CD8-positive, alpha-beta memory T cell (primary cell): Measurements from ENCODE around the gene NTNG1. TPM values are rescaled to one million over a fixed set of nuclear protein-coding genes. Genes with fewer than 3 reads are reported as not detected.

ENCODE experiments used
- CTCF ChIA-PET: fragments of 350-600 bp; sonication (Branson Sonifier 250); formaldehyde crosslinking; loops from one replicate; lab custom pipeline; 2021; ENCODE audit warnings: antibody characterized with exemption; lab: Charles Lee
- POLR2A ChIA-PET: fragments of 350-600 bp; sonication (Branson Sonifier 250); formaldehyde crosslinking; loops from one replicate; lab custom pipeline; 2021; ENCODE audit warnings: antibody characterized with exemption; lab: Charles Lee
- DNase-seq, 5 donors: peaks; one replicate each; pipeline versions ENCODE4 v3.0.0 to v3.0.0-alpha.2; 2020 to 2022; ENCODE audit warnings: mixed read lengths in 1 of 5
- H3K27ac ChIP-seq: one replicate; pipeline ENCODE4 v1.7.0; 2013; ENCODE audit warnings: low read depth, mild to moderate bottlenecking, low read length, moderate library complexity
- H3K27me3 ChIP-seq: 2 replicates; pipeline ENCODE4 v1.7.0; 2013; ENCODE audit warnings: low read length, mild to moderate bottlenecking; ENCODE audit not compliant: insufficient read depth, poor library complexity, severe bottlenecking
- H3K36me3 ChIP-seq: 2 replicates; pipeline ENCODE4 v1.7.0; 2013; ENCODE audit warnings: mild to moderate bottlenecking, low read length, moderate library complexity; ENCODE audit not compliant: insufficient read depth
- H3K4me1 ChIP-seq: 2 replicates; pipeline ENCODE4 v1.7.0; 2013; ENCODE audit warnings: mild to moderate bottlenecking, low read length, moderate library complexity; ENCODE audit not compliant: insufficient read depth
- H3K4me3 ChIP-seq: 2 replicates; pipeline ENCODE4 v1.7.0; 2013; ENCODE audit warnings: mild to moderate bottlenecking, low read length
- H3K9me3 ChIP-seq: 2 replicates; pipeline ENCODE4 v1.7.0; 2013; ENCODE audit warnings: mild to moderate bottlenecking, low read length
- H3K27ac Mint-ChIP-seq, 8 donors: one replicate each; pipeline ENCODE4 v1.8.0; 2020 to 2021; ENCODE audit warnings: mixed read lengths in 8 of 8, mild to moderate bottlenecking in 6 of 8, inconsistent platforms in 3 of 8, moderate library complexity in 3 of 8
- H3K27me3 Mint-ChIP-seq, 2 donors: one replicate each; pipeline ENCODE4 v1.8.0; 2020 to 2021; ENCODE audit warnings: mixed read lengths in 2 of 2, mild to moderate bottlenecking in 1 of 2, moderate library complexity in 1 of 2
- H3K36me3 Mint-ChIP-seq, 3 donors: one replicate each; pipeline ENCODE4 v1.8.0; 2020 to 2021; ENCODE audit warnings: mixed read lengths in 3 of 3, inconsistent platforms in 1 of 3, mild to moderate bottlenecking in 1 of 3
- H3K4me1 Mint-ChIP-seq, 3 donors: one replicate each; pipeline ENCODE4 v1.8.0; 2020 to 2021; ENCODE audit warnings: mixed read lengths in 3 of 3, inconsistent platforms in 1 of 3, mild to moderate bottlenecking in 1 of 3
- H3K4me3 Mint-ChIP-seq, 7 donors: one replicate each; pipeline ENCODE4 v1.8.0; 2020 to 2021; ENCODE audit warnings: mixed read lengths in 7 of 7, mild to moderate bottlenecking in 6 of 7, moderate library complexity in 4 of 7, inconsistent platforms in 2 of 7
- H3K9me3 Mint-ChIP-seq, 5 donors: one replicate each; pipeline ENCODE4 v1.8.0; 2020 to 2022; ENCODE audit warnings: mixed read lengths in 5 of 5, mild to moderate bottlenecking in 3 of 5, moderate library complexity in 2 of 5, inconsistent platforms in 1 of 5
- polyA plus RNA-seq: library from polyadenylated mRNA; unstranded; fragments of 300-500 nt; fragmentation: Illumina TruSeq; gene quantifications from one replicate; pipeline ENCODE4 v1.2.3, GENCODE V29; 2021
- total RNA-seq, 2 experiments: library from RNA; stranded (reverse); gene quantifications; one replicate each; pipeline ENCODE4 v1.2.3, GENCODE V29; 2021

The NTNG1 gene
- total and polyA plus RNA-seq, 3 experiments from 2014 or later: not detected

- Mint-ChIP-seq H3K27me3 (no peaks in the 10 kb centered on the region), H3K27ac (no peak overlapping the region), H3K4me3 (no peak overlapping the region), H3K36me3 (no peaks in the 10 kb centered on the region), H3K9me3 (no peaks in the 10 kb centered on the region), H3K4me1 (no peaks in the 10 kb centered on the region)
- Histone ChIP-seq H3K4me1 (no peaks in the 10 kb centered on the region), H3K27me3 (no peaks in the 10 kb centered on the region), H3K9me3 (no peaks in the 10 kb centered on the region), H3K4me3 (no peak overlapping the region), H3K27ac (no peak overlapping the region), H3K36me3 (no peaks in the 10 kb centered on the region)
- CTCF ChIA-PET: no interaction called here
- no peak for DNase-seq
- POLR2A ChIA-PET: no interaction called here
Measured at GRCh38 chr1:107297681-107298080, 156.8 kb downstream of the NTNG1 start.

DNA sequence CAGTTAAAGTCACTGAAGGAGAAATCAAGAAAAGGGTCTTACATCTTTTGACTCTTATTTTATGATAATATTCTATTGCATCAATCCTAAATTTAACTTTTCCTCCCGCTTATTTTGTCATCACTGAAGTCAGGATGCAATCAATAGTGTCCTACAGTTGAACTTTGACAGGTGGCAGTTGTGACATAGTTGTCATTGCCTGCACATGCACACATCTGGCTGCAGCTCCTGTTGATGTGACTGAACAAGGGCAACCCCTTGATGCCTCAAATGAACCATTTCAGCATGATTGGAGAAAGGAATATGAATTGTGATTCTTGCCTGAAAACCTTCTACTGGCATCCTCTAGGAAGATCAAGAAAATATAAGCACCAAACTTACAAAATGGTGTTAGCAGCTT, 157.7 kb downstream of the NTNG1 start:
- Histone ChIP-seq H3K36me3 (no peaks in the 10 kb centered on the region), H3K4me1 (no peaks in the 10 kb centered on the region), H3K9me3 (no peaks in the 10 kb centered on the region), H3K4me3 (no peak overlapping the region), H3K27ac (no peak overlapping the region), H3K27me3 (no peaks in the 10 kb centered on the region)
- Mint-ChIP-seq H3K36me3 (no peaks in the 10 kb centered on the region), H3K4me3 (no peak overlapping the region), H3K27ac (no peak overlapping the region), H3K27me3 (no peaks in the 10 kb centered on the region), H3K9me3 (no peaks in the 10 kb centered on the region), H3K4me1 (no peaks in the 10 kb centered on the region)
- POLR2A ChIA-PET: no interaction called here
- CTCF ChIA-PET: no interaction called here
- DNase-seq: no peak

DNA sequence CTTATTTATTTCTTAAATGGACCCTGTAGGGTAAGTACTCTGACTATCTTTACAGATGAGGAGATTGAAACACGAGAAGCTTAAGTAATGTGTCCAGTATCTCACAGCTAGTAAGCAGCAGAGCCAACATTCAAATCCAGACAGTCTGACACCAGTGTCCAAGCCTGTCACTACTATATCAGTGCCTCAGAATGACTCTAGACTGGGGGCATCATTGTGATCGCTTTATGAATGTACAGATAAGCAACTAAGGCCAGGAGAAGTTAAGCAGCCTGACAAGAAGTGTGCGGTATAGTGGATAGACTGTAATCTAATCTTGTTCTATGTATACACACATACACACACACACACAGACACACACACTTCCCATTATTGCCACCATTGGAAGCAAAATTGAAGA, 158.7 kb downstream of the NTNG1 start:
- no peaks in the 10 kb centered on the region for H3K4me1 ChIP-seq
- no peaks in the 10 kb centered on the region for H3K4me1 Mint-ChIP-seq
- no peak overlapping the region for H3K4me3 ChIP-seq
- no peak for DNase-seq
- H3K9me3 Mint-ChIP-seq: no peaks in the 10 kb centered on the region
- H3K27me3 ChIP-seq: no peaks in the 10 kb centered on the region
- no peaks in the 10 kb centered on the region for H3K9me3 ChIP-seq
- H3K27ac ChIP-seq: no peak overlapping the region
- no peak overlapping the region for H3K4me3 Mint-ChIP-seq
- peaks cover 0 to 2% of the 10 kb centered on the region in 2 donors for H3K27me3 Mint-ChIP-seq
- ChIA-PET CTCF (no interaction called here), POLR2A (no interaction called here)
- no peaks in the 10 kb centered on the region for H3K36me3 ChIP-seq
- no peaks in the 10 kb centered on the region for H3K36me3 Mint-ChIP-seq
- no peak overlapping the region for H3K27ac Mint-ChIP-seq

DNA sequence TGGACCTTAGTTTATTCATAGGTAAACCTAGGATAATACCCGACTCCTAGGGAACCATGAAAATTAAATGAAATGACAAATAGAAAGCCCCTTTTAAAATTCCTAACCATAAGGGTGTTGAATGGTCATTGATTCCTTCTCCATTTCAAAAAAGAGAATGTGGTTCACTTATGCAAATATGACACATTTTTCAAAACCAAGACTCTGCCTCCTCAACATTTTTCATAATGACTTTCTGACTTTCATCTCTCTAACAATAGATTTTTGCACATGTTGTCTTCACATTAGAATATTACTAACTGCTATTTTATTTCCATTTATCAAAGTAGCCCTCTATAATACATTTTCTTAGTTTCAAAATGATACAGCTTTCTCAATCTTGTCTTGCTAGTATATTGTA, 169.1 kb downstream of the NTNG1 start:
- Histone ChIP-seq H3K4me1 (no peaks in the 10 kb centered on the region), H3K9me3 (no peaks in the 10 kb centered on the region), H3K4me3 (no peak overlapping the region), H3K27ac (no peak overlapping the region), H3K36me3 (no peaks in the 10 kb centered on the region), H3K27me3 (no peaks in the 10 kb centered on the region)
- DNase-seq: no peak
- peaks cover 0 to 3% of the 10 kb centered on the region in 2 donors for H3K27me3 Mint-ChIP-seq
- H3K4me1 Mint-ChIP-seq: no peaks in the 10 kb centered on the region
- no peak overlapping the region for H3K27ac Mint-ChIP-seq
- H3K9me3 Mint-ChIP-seq: peaks cover 0 to 2% (median 0%) of the 10 kb centered on the region in 5 donors
- no peaks in the 10 kb centered on the region for H3K36me3 Mint-ChIP-seq
- ChIA-PET POLR2A (no interaction called here), CTCF (no interaction called here)
- no peak overlapping the region for H3K4me3 Mint-ChIP-seq

- H3K27me3 ChIP-seq: no peaks in the 10 kb centered on the region
- H3K9me3 ChIP-seq: no peaks in the 10 kb centered on the region
- Mint-ChIP-seq H3K27ac (no peak overlapping the region), H3K27me3 (no peaks in the 10 kb centered on the region), H3K4me3 (no peak overlapping the region), H3K36me3 (no peaks in the 10 kb centered on the region), H3K4me1 (no peaks in the 10 kb centered on the region), H3K9me3 (no peaks in the 10 kb centered on the region)
- H3K4me1 ChIP-seq: no peaks in the 10 kb centered on the region
- POLR2A ChIA-PET: no interaction called here
- H3K27ac ChIP-seq: no peak overlapping the region
- H3K36me3 ChIP-seq: no peaks in the 10 kb centered on the region
- DNase-seq: no peak
- no peak overlapping the region for H3K4me3 ChIP-seq
- CTCF ChIA-PET: no interaction called here
Measured at GRCh38 chr1:107315652-107316051, 174.8 kb downstream of the NTNG1 start.

DNA sequence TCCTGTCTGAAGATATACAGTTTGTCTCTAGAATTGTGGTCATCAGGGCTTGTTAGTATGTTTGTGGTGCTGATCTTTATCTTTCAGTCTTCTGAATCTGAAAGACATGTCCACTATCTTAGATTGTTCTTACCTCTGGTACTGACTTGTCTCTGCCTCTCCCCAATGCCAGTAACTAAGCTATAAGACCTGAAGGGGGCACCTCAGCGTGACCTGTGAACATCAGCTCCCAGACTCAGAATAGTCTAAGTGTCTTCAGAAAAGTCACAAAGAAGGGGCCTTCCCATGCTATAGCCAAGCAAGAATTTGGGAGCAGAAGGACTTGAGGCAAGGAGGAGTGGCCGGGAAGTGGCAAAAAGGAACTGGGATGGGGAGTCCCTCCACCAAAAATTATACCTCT, 178.1 kb downstream of the NTNG1 start:
- H3K4me1 Mint-ChIP-seq: no peaks in the 10 kb centered on the region
- CTCF ChIA-PET: no interaction called here
- no peaks in the 10 kb centered on the region for H3K36me3 ChIP-seq
- DNase-seq: no peak
- H3K36me3 Mint-ChIP-seq: no peaks in the 10 kb centered on the region
- peaks cover 0 to 2% (median 0%) of the 10 kb centered on the region in 5 donors for H3K9me3 Mint-ChIP-seq
- no peak overlapping the region for H3K27ac ChIP-seq
- POLR2A ChIA-PET: no interaction called here
- H3K4me1 ChIP-seq: no peaks in the 10 kb centered on the region
- no peak overlapping the region for H3K27ac Mint-ChIP-seq
- no peaks in the 10 kb centered on the region for H3K27me3 ChIP-seq
- no peaks in the 10 kb centered on the region for H3K27me3 Mint-ChIP-seq
- no peaks in the 10 kb centered on the region for H3K9me3 ChIP-seq
- H3K4me3 Mint-ChIP-seq: no peak overlapping the region
- no peak overlapping the region for H3K4me3 ChIP-seq

GRCh38 chr1:107323784-107324183, 182.9 kb downstream of the NTNG1 start:
- Mint-ChIP-seq H3K4me1 (no peaks in the 10 kb centered on the region), H3K36me3 (no peaks in the 10 kb centered on the region), H3K9me3 (peaks cover 0 to 2% (median 0%) of the 10 kb centered on the region in 5 donors), H3K27me3 (no peaks in the 10 kb centered on the region), H3K4me3 (no peak overlapping the region), H3K27ac (no peak overlapping the region)
- no peak overlapping the region for H3K4me3 ChIP-seq
- H3K36me3 ChIP-seq: no peaks in the 10 kb centered on the region
- H3K27ac ChIP-seq: no peak overlapping the region
- H3K9me3 ChIP-seq: no peaks in the 10 kb centered on the region
- H3K4me1 ChIP-seq: no peaks in the 10 kb centered on the region
- CTCF ChIA-PET: no interaction called here
- no peak for DNase-seq
- H3K27me3 ChIP-seq: no peaks in the 10 kb centered on the region
- POLR2A ChIA-PET: no interaction called here

GRCh38 chr1:107326824-107327445, 186.1 kb downstream of the NTNG1 start:
- CTCF ChIA-PET: no interaction called here
- Histone ChIP-seq H3K36me3 (no peaks in the 10 kb centered on the region), H3K4me1 (no peaks in the 10 kb centered on the region), H3K9me3 (no peaks in the 10 kb centered on the region), H3K27ac (no peak overlapping the region), H3K4me3 (no peak overlapping the region), H3K27me3 (no peaks in the 10 kb centered on the region)
- Mint-ChIP-seq H3K36me3 (no peaks in the 10 kb centered on the region), H3K4me3 (no peak overlapping the region), H3K27ac (no peak overlapping the region), H3K9me3 (peaks cover 0 to 2% (median 0%) of the 10 kb centered on the region in 5 donors), H3K27me3 (no peaks in the 10 kb centered on the region), H3K4me1 (no peaks in the 10 kb centered on the region)
- POLR2A ChIA-PET: no interaction called here
- DNase-seq: no peak

DNA sequence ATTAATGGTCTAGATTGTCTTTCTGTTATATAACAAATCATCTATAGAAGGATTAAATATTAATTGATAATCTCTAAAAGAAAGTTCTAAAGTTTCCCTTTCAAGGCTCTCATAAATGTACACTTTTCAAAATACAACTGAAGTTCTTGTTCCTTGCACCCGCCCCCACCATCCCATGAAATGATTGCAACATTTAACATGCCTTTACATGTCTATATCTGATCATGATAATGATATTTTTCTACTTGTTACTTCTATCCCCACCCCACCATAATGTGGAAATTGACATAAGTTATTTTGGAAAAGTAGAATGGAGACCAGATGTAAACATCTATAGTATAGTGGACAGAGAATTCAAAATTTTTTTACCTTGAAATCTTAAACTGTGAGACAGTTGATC, 186.6 kb downstream of the NTNG1 start:
- Mint-ChIP-seq H3K27me3 (no peaks in the 10 kb centered on the region), H3K36me3 (no peaks in the 10 kb centered on the region), H3K9me3 (no peaks in the 10 kb centered on the region), H3K4me1 (no peaks in the 10 kb centered on the region), H3K27ac (no peak overlapping the region), H3K4me3 (no peak overlapping the region)
- CTCF ChIA-PET: no interaction called here
- Histone ChIP-seq H3K4me3 (no peak overlapping the region), H3K36me3 (no peaks in the 10 kb centered on the region), H3K27ac (no peak overlapping the region), H3K4me1 (no peaks in the 10 kb centered on the region), H3K27me3 (no peaks in the 10 kb centered on the region), H3K9me3 (no peaks in the 10 kb centered on the region)
- DNase-seq: no peak
- POLR2A ChIA-PET: no interaction called here
